NT2/D1 (cell line): Measurements from ENCODE around the gene ANXA11.

ENCODE experiments used
- YY1 ChIP-seq: IDR thresholded peaks from 2 replicates; pipeline ENCODE4 v1.6.1; 2011; ENCODE audit not compliant: insufficient read length, insufficient read depth
- ZNF274 ChIP-seq: IDR thresholded peaks from 2 replicates; pipeline ENCODE4 v1.6.1; 2011; ENCODE audit warnings: mild to moderate bottlenecking, low read depth, low read length

DNA sequence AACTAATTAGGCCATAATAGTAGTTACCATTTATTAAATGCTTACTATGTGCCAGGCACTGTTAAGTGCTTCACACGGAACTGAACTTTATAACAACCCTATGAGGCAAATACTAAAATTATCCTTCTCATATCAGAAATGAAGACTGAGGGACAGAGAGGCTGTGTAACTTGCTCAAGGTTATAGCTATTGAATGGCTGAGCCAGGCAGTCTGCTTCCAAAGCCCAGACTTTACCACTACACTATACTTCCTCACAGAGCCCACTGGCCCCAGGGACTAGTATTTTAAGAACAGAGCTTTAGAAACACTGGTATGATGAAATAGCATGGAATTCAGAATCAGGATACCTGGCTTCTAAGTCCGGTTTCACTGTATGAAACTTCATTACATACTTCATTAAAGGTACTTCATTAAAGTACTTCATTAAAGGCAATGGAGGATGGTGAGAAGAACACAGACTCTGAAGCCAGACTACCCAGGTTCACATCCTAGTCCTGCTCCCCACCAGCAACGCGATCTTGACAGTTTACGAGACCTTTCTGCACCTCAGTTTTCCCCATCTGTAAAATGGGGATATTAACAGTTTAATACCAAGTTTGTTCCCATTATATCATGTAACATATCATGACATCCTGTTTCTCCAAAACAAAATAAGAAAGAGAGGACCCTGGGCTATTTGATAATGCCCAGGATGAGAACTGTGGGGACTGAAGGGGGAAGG lies 19.6 kb downstream of the ANXA11 start:
- TF ChIP-seq ZNF274: no peak
- TF ChIP-seq YY1: no peak
